Lung (tissue), 12 donors: Measurements from ENCODE around the gene VCAN. TPM values are rescaled to one million over a fixed set of nuclear protein-coding genes. Genes with fewer than 3 reads are reported as not detected.

Experiments used
- ATAC-seq: fragments of 200-7000 bp; cut with Tn5 transposase; one replicate; pipeline ENCODE4 v1.9.1; 2020; ENCODE audit warnings: moderate number of reproducible peaks; ENCODE audit not compliant: insufficient read depth, low FRiP score
- DNase-seq, 3 donors: peaks; one replicate each; pipeline ENCODE4 v3.0.0-alpha.2; 2013 to 2017
- H3K27ac ChIP-seq, 2 donors: one replicate each; pipeline ENCODE4 v1.5.1; 2013; ENCODE audit warnings: mild to moderate bottlenecking in 2 of 2, moderate library complexity in 2 of 2, control low read depth in 1 of 2, inconsistent platforms in 1 of 2, low read depth in 1 of 2, low read length in 1 of 2
- H3K27me3 ChIP-seq, 3 donors: one replicate each; pipeline ENCODE4 v1.5.1; 2013; ENCODE audit warnings: low read length in 2 of 3; ENCODE audit not compliant: control insufficient read depth in 3 of 3, insufficient read depth in 3 of 3
- H3K36me3 ChIP-seq, 4 donors: one replicate each; pipeline ENCODE4 v1.5.1; 2013; ENCODE audit warnings: low read length in 4 of 4, mild to moderate bottlenecking in 1 of 4, moderate library complexity in 1 of 4; ENCODE audit not compliant: control insufficient read depth in 4 of 4, insufficient read depth in 4 of 4
- H3K4me1 ChIP-seq, 5 donors: one replicate each; pipeline ENCODE4 v1.5.1; 2013; ENCODE audit warnings: low read length in 5 of 5, mild to moderate bottlenecking in 2 of 5, moderate library complexity in 1 of 5; ENCODE audit not compliant: control insufficient read depth in 5 of 5, insufficient read depth in 5 of 5
- H3K4me3 ChIP-seq: one replicate; pipeline ENCODE4 v1.5.1; 2013; ENCODE audit warnings: mild to moderate bottlenecking, control low read depth, moderate library complexity
- H3K9ac ChIP-seq, 2 donors: one replicate each; pipeline ENCODE4 v1.5.1; 2013; ENCODE audit warnings: low read length in 2 of 2, control low read depth in 1 of 2; ENCODE audit not compliant: insufficient read depth in 1 of 2
- H3K9me3 ChIP-seq, 4 donors: one replicate each; pipeline ENCODE4 v1.5.1; 2013; ENCODE audit warnings: low read length in 3 of 4, mild to moderate bottlenecking in 1 of 4, moderate library complexity in 1 of 4; ENCODE audit not compliant: control insufficient read depth in 4 of 4, insufficient read depth in 3 of 4
- WGBS, 2 donors: extraction: QIAGEN DNeasy Blood & Tissue Kit; methylation state at CpG; one replicate each; pipeline ENCODE4 v1.1.7; 2013; 5-methylcytosine and 5-hydroxymethylcytosine counted together
- polyA plus RNA-seq, 2 donors: library from polyadenylated mRNA; stranded (reverse); fragments of 200-250 nt; gene quantifications; one replicate each; pipeline ENCODE4 v1.2.1, GENCODE V29; 2013
- total RNA-seq, 2 donors: library from RNA; depleted of rRNA in 1 of 2; stranded (reverse); fragments of >200 nt in 1 of 2; gene quantifications; one replicate each; pipeline ENCODE4 v1.2.1, GENCODE V29; 2014 to 2021
- TF ChIP-seq, protein P1 (sequence below): IDR thresholded peaks from 2 replicates; pipeline ENCODE4 v1.5.1; 2012; ENCODE audit warnings: mild to moderate bottlenecking; ENCODE audit errors: control extremely low read depth, extremely low read depth
- donor health status: control.
- donor health status: control.
- donor health status: Bipolar disorder and iron deficiency.
- donor health status: healthy.
- donor health status: DM: yes; HTN: yes; CAD: no.

VCAN gene
- total and polyA plus RNA-seq, 4 donors = 11.6 to 276 (median 156) TPM

DNA sequence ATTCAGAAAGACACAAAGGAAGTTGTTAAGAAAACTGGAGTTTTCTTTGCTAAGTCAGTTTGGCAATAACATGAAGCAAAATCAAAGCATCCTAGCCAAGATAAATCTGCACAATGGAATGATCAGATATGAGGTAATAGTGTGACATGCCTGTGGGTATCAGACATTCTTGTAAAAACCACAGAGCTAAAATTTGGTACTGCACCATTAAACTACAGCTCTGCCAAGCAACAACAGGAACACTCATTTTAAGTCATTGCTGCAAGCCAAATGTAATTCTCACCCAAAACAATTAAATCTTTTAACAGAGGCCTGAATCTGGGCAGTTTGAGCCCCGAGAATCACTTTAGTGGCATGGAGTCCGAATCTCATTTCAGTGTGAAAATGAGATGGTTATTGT, 96.6 kb downstream of the VCAN start:
- ATAC-seq = no peak
- Histone ChIP-seq H3K9ac (no peak overlapping the region), H3K27ac (no peak overlapping the region), H3K4me1 (peaks cover 0 to 24% (median 2%) of the 10 kb centered on the region in 5 donors), H3K4me3 (no peak overlapping the region), H3K36me3 (peaks cover 0 to 41% (median 10%) of the 10 kb centered on the region in 4 donors), H3K27me3 (no peaks in the 10 kb centered on the region), H3K9me3 (no peaks in the 10 kb centered on the region)
- TF ChIP-seq, protein P1, sequence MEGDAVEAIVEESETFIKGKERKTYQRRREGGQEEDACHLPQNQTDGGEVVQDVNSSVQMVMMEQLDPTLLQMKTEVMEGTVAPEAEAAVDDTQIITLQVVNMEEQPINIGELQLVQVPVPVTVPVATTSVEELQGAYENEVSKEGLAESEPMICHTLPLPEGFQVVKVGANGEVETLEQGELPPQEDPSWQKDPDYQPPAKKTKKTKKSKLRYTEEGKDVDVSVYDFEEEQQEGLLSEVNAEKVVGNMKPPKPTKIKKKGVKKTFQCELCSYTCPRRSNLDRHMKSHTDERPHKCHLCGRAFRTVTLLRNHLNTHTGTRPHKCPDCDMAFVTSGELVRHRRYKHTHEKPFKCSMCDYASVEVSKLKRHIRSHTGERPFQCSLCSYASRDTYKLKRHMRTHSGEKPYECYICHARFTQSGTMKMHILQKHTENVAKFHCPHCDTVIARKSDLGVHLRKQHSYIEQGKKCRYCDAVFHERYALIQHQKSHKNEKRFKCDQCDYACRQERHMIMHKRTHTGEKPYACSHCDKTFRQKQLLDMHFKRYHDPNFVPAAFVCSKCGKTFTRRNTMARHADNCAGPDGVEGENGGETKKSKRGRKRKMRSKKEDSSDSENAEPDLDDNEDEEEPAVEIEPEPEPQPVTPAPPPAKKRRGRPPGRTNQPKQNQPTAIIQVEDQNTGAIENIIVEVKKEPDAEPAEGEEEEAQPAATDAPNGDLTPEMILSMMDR = no peak
- 68 to 80% methylated on average over 2 of the region's 2 CpGs for WGBS, 2 donors
- DNase-seq = no peak

DNA sequence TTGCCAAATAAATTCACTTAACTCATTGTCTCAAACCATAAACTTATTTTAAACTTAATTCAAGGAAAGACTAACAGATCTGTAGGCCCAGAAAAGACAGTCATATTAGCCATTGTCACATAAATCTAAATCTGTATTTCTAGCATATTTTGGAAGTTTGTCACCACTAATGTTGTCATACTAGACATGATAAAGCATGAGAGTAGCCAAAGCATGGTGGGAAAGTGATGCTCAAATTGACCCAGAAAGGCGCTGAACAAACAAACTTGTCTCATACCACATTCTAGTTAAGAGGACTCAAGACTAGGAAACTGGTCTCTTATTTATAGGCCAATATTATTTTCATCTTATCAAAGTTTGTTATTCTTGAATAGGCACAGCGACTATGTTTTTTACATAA, 99.4 kb downstream of the VCAN start:
- H3K36me3 ChIP-seq = peaks cover 0 to 48% (median 16%) of the 10 kb centered on the region in 4 donors
- no peak overlapping the region for H3K9ac ChIP-seq
- no peak for ATAC-seq
- no peak overlapping the region for H3K4me3 ChIP-seq
- H3K4me1 ChIP-seq = peaks cover 0 to 18% (median 0%) of the 10 kb centered on the region in 5 donors
- 93 to 95% methylated on average over 2 of the region's 2 CpGs for WGBS, 2 donors
- H3K27ac ChIP-seq = no peak overlapping the region
- no peaks in the 10 kb centered on the region for H3K9me3 ChIP-seq
- H3K27me3 ChIP-seq = no peaks in the 10 kb centered on the region
- TF ChIP-seq, protein P1 = no peak
- DNase-seq = no peak

GRCh38 chr5:83572271-83572670, 100.7 kb downstream of the VCAN start:
- DNase-seq = no peak
- 83 to 84% methylated on average over 5 of the region's 5 CpGs for WGBS, 2 donors

DNA sequence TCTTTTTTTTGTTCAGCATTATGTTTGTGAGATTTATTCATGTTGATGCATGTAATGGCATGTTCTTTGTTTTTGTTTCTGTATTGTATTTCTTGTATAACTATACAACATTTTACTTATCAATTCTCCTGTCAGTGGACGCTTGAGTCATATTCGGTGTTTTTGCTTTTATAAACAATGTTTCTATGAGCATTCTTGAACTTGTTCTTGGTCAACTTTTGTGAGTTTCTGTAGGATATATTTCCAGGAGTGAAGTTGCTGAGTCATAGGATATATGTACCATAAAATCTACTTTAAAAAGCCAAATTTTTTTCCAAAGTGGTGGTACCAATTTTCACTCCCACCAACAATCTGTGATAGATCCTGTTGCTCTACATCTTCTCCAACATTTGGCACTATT, 104.8 kb downstream of the VCAN start:
- ATAC-seq = no peak
- no peak overlapping the region for H3K27ac ChIP-seq
- no peak for DNase-seq
- H3K36me3 ChIP-seq = peaks cover 0 to 70% (median 28%) of the 10 kb centered on the region in 4 donors
- no peaks in the 10 kb centered on the region for H3K27me3 ChIP-seq
- 81 to 85% methylated on average over 2 of the region's 2 CpGs for WGBS, 2 donors
- H3K9me3 ChIP-seq = no peaks in the 10 kb centered on the region
- no peak overlapping the region for H3K9ac ChIP-seq
- TF ChIP-seq, protein P1 = no peak
- no peak overlapping the region for H3K4me3 ChIP-seq
- H3K4me1 ChIP-seq = no peaks in the 10 kb centered on the region

More at GRCh38 chr5:83572271-83572670, 100.7 kb downstream of the VCAN start:
- Histone ChIP-seq H3K27ac (no peak overlapping the region), H3K4me3 (no peak overlapping the region), H3K4me1 (peaks cover 0 to 8% (median 0%) of the 10 kb centered on the region in 5 donors), H3K9ac (no peak overlapping the region), H3K27me3 (no peaks in the 10 kb centered on the region), H3K9me3 (no peaks in the 10 kb centered on the region), H3K36me3 (peaks cover 0 to 62% (median 22%) of the 10 kb centered on the region in 4 donors)
- no peak for ATAC-seq
- TF ChIP-seq, protein P1 = no peak
